Cerebellar cortex (tissue), 1 donor: ENCODE data around the gene STARD8.

Experiments used
- DNase-seq: peaks from one replicate; pipeline ENCODE4 v3.0.0-alpha.2; 2015; ENCODE audit warnings: low spot score

The STARD8 gene

GRCh38 chrX:68693481-68694434, 46.3 kb downstream of the STARD8 start:
- DNase-seq: no peak

- DNase-seq: no peak
Measured at GRCh38 chrX:68694435-68695205, 47.2 kb downstream of the STARD8 start.

- DNase-seq: no peak
Measured at GRCh38 chrX:68695206-68695845, 47.9 kb downstream of the STARD8 start.

GRCh38 chrX:68696267-68696990, 49.0 kb downstream of the STARD8 start:
- DNase-seq: no peak

GRCh38 chrX:68697036-68697435, 49.6 kb downstream of the STARD8 start:
- no peak for DNase-seq

GRCh38 chrX:68697465-68698125, 50.1 kb downstream of the STARD8 start:
- no peak for DNase-seq

- no peak for DNase-seq
Measured at GRCh38 chrX:68698942-68699341, 51.5 kb downstream of the STARD8 start.

GRCh38 chrX:68699960-68700746, 52.7 kb downstream of the STARD8 start:
- no peak for DNase-seq

GRCh38 chrX:68703369-68703768, 55.9 kb downstream of the STARD8 start:
- DNase-seq: no peak

GRCh38 chrX:68703846-68704245, 56.4 kb downstream of the STARD8 start:
- no peak for DNase-seq

- DNase-seq: no peak
Measured at GRCh38 chrX:68705986-68706385, 58.5 kb downstream of the STARD8 start.

- no peak for DNase-seq
Measured at GRCh38 chrX:68708503-68709290, 61.2 kb downstream of the STARD8 start.

- DNase-seq: peak; percentile 20
Measured at GRCh38 chrX:68710870-68711576, 63.6 kb downstream of the STARD8 start.

- no peak for DNase-seq
Measured at GRCh38 chrX:68711845-68712244, 64.4 kb downstream of the STARD8 start.

GRCh38 chrX:68714856-68715255, 67.4 kb downstream of the STARD8 start:
- no peak for DNase-seq

- DNase-seq: no peak
Measured at GRCh38 chrX:68717196-68717595, 69.7 kb downstream of the STARD8 start.

- DNase-seq: no peak
Measured at GRCh38 chrX:68717663-68718442, 70.4 kb downstream of the STARD8 start.

- DNase-seq: no peak
Measured at GRCh38 chrX:68718443-68718820, 71.0 kb downstream of the STARD8 start.
